ENCODE data around the gene BCAT1. TPM values are rescaled to one million over a fixed set of nuclear protein-coding genes. Genes with fewer than 3 reads are reported as not detected.

Gene BCAT1
- total and polyA plus RNA-seq, 9 of the 15 experiments (the other 6 are each of a cell fraction or from before 2014, with no cell fraction given): 38.5 to 157 (median 66.8) TPM

DNA sequence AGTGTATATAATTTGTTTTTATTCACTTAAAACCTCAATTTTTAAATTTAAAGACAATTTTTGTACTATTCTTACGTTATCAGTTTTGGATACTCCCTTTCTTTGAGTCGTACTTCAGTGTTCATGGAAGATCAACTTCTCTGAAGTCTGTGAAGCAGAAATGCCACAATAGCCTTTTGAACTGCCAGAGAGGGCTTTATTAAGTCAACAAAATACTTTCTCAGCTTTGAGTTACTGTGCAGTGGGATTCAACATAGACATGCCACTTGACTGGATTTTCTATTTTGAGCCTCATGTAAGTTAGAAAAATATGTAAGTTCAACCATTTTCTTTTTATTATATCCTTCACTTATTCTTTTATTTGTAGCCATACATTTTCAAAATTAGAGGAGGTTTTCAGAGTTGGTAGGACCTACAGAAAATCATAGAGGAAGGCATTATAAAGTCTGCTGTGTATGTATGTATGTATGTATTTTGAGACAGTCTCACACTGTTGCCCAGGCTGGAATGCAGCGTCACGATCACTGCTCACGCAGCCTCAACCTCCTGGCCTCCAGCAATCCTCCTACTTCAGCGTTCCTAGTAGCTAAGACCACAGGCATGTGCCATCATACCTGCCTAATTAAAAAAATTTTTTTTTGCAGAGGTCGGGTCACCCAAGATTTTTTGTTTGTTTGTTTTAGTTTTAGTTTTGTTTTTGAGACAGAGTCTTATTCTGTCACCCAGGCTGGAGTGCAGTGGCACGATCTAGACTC lies 31.3 kb upstream of the BCAT1 start:
- no peak overlapping the region for H3K4me3 ChIP-seq
- H4K20me1 ChIP-seq (replicated peaks; ENCODE audit: control insufficient read depth, insufficient read depth, low read length): no peaks in the 10 kb centered on the region
- BruUV-seq (replicated peaks): no TSS peak
- H3K4me2 ChIP-seq (ENCODE audit: insufficient read depth, low read length): no peak overlapping the region
- peaks cover 0 to 2% of the 10 kb centered on the region in 2 experiments; a peak in 2 of 5 replicates for H3K4me1 ChIP-seq (replicated peaks in 1 of 2; ENCODE audit: control insufficient read depth in 2 of 2, insufficient read depth in 2 of 2, low read length in 2 of 2)
- no peak for FAIRE-seq
- ChIA-PET CTCF (ENCODE audit: low intra/inter-chr PET ratio) (no interaction called here), POLR2A (interaction anchor here (1.0 kb wide), 1 partner anchor 16 kb away, joined by 3 read pairs; no protein-coding TSS in a partner anchor)
- in situ Hi-C loops (cut with MboI) (loop anchor here (10.0 kb wide), 1 partner anchor 135 kb away; no protein-coding TSS in a partner anchor), intact Hi-C loops (cut with micrococcal nuclease) (no loop called here)
- H3K27ac ChIP-seq (ENCODE audit: extremely low read depth, low read depth, low read length): no peak overlapping the region
- peak overlapping the region; percentile 65; the same call in 1 of the 2 replicates for H2AFZ ChIP-seq (ENCODE audit: low read depth, low read length)
- H3K79me2 ChIP-seq (ENCODE audit: control insufficient read depth, insufficient read depth, low read length): no peaks in the 10 kb centered on the region
- no peaks in the 10 kb centered on the region for H3K9me1 ChIP-seq (ENCODE audit: control insufficient read depth, insufficient read depth, low read length)
- no peak for ATAC-seq
- DNase-seq (ENCODE audit: extremely low read depth in 1 of 4, low spot score in 3 of 4): peak in 1 of 4 experiments; percentile 10
- H3K27me3 ChIP-seq (ENCODE audit: control insufficient read depth in 2 of 2, insufficient read depth in 2 of 2, low read length in 2 of 2): no peaks in the 10 kb centered on the region; a peak in 1 of 5 replicates
- no peaks in the 10 kb centered on the region for H3K36me3 ChIP-seq (ENCODE audit: control insufficient read depth, insufficient read depth, low read length)
- 24% methylated on average over 8 of the region's 8 CpGs for WGBS (ENCODE audit: insufficient coverage, low coverage, missing lambda C conversion rate)
- H3K9me3 ChIP-seq (replicated peaks; ENCODE audit: control insufficient read depth, insufficient read depth, low read depth, low read length): peaks cover 1% of the 10 kb centered on the region; the same call in 1 of the 2 replicates
- no peak overlapping the region for H3K9ac ChIP-seq (ENCODE audit: insufficient read depth in 1 of 2, low read depth in 2 of 2, low read length in 2 of 2)
- TF ChIP-seq TRIM24 (IDR thresholded peaks at IDR 0.05) (no peak), HDAC6 (IDR thresholded peaks at IDR 0.05; ENCODE audit: low read depth, low read length) (no peak), POLR2AphosphoS5 (IDR thresholded peaks at IDR 0.05; ENCODE audit: control insufficient read depth, insufficient read depth, low read depth, low read length) (no peak), TSC22D4 (tag; IDR thresholded peaks at IDR 0.05) (no peak), CBFA2T2 (conservative IDR thresholded peaks at IDR 0.05) (no peak), CREBBP (IDR thresholded peaks at IDR 0.05; ENCODE audit: low read depth, low read length) (no peak), ZKSCAN3 (CRISPR knock-in tag; IDR thresholded peaks at IDR 0.05) (no peak), PTTG1 (tag; IDR thresholded peaks at IDR 0.05; ENCODE audit: low read depth) (no peak), SLC30A9 (CRISPR knock-in tag; IDR thresholded peaks at IDR 0.05) (no peak)
- TF ChIP-seq, protein P1, sequence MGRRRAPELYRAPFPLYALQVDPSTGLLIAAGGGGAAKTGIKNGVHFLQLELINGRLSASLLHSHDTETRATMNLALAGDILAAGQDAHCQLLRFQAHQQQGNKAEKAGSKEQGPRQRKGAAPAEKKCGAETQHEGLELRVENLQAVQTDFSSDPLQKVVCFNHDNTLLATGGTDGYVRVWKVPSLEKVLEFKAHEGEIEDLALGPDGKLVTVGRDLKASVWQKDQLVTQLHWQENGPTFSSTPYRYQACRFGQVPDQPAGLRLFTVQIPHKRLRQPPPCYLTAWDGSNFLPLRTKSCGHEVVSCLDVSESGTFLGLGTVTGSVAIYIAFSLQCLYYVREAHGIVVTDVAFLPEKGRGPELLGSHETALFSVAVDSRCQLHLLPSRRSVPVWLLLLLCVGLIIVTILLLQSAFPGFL (CRISPR knock-in tag; IDR thresholded peaks at IDR 0.05): no peak
- TF ChIP-seq, protein P2, sequence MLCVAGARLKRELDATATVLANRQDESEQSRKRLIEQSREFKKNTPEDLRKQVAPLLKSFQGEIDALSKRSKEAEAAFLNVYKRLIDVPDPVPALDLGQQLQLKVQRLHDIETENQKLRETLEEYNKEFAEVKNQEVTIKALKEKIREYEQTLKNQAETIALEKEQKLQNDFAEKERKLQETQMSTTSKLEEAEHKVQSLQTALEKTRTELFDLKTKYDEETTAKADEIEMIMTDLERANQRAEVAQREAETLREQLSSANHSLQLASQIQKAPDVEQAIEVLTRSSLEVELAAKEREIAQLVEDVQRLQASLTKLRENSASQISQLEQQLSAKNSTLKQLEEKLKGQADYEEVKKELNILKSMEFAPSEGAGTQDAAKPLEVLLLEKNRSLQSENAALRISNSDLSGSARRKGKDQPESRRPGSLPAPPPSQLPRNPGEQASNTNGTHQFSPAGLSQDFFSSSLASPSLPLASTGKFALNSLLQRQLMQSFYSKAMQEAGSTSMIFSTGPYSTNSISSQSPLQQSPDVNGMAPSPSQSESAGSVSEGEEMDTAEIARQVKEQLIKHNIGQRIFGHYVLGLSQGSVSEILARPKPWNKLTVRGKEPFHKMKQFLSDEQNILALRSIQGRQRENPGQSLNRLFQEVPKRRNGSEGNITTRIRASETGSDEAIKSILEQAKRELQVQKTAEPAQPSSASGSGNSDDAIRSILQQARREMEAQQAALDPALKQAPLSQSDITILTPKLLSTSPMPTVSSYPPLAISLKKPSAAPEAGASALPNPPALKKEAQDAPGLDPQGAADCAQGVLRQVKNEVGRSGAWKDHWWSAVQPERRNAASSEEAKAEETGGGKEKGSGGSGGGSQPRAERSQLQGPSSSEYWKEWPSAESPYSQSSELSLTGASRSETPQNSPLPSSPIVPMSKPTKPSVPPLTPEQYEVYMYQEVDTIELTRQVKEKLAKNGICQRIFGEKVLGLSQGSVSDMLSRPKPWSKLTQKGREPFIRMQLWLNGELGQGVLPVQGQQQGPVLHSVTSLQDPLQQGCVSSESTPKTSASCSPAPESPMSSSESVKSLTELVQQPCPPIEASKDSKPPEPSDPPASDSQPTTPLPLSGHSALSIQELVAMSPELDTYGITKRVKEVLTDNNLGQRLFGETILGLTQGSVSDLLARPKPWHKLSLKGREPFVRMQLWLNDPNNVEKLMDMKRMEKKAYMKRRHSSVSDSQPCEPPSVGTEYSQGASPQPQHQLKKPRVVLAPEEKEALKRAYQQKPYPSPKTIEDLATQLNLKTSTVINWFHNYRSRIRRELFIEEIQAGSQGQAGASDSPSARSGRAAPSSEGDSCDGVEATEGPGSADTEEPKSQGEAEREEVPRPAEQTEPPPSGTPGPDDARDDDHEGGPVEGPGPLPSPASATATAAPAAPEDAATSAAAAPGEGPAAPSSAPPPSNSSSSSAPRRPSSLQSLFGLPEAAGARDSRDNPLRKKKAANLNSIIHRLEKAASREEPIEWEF (CRISPR knock-in tag; IDR thresholded peaks at IDR 0.05): no peak
- TF ChIP-seq, protein P3, sequence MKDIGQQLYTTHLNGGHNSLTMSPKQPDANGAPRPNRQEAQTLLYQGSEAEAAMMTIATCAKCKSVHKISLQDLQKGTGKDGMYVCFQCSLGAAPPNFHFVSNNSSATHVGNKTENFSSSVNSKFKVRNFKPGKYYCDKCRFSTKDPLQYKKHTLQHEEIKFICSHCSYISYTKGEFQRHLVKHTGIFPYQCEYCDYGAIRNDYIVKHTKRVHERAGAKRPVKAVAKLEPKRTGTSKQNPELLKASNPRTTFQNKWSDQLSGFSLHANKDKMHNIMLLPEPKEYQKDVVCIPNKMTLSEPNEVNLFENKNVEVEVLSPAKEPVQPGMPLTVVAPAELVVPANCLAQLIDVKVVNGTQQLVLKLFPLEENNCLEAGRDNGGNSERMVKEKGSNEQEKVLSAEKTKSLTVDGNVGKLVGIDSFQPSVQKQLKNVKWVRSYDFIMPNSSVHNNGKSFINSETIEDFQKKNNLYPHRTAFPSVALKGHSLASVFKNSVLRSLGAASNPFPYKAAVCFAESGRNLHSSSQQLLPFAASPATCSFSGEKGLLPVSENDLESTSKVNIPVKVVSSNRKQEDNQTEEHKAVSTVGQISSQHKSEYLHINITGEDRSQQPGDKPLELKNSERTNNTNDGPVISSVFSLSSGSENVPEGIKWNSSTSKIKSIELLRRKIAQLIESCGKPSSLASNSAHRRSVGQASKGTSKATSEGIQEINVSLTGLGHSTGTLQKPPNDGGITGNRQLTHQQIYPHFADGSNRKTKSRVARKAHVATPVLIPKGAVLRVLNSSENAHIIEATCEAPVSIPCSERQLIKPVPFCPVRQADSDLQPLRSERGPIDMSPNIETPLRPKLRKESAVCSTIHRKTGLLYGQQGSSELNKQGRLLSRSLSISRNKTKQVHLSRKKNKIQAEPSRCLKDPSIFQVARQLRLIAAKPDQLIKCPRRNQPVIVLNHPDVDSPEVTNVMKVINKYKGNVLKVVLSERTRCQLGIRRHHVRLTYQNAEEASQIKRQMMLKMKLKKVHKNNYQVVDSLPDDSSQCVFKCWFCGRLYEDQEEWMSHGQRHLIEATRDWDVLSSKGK (CRISPR knock-in tag; IDR thresholded peaks at IDR 0.05): no peak
